ENCODE data around the gene USP6NL.

The USP6NL gene

DNA sequence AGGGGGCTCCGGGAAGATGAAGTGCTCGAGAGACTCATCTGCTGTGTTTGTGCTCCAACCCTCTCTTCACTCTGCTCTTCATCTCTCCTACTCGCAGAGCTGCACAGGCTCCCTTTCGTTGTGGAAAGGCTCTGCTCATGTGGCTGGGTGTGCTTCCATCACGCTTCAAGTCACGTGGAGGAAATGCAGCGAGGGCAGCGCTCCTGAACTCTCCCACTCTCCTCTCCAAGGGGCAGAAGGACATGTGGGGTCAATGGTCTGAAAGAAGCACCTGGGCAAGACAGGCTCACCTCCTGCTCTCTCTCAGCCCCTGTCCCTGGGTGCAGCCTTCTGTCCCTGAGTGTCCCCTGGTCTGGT, 72.6 kb downstream of the USP6NL start:
- in situ Hi-C loops (cut with MboI; ENCODE audit: low sequenced_read_pairs, unreplicated experiment) = no loop called here
- DNase-seq (ENCODE audit: low spot score) = no peak
- TF ChIP-seq, protein P1, sequence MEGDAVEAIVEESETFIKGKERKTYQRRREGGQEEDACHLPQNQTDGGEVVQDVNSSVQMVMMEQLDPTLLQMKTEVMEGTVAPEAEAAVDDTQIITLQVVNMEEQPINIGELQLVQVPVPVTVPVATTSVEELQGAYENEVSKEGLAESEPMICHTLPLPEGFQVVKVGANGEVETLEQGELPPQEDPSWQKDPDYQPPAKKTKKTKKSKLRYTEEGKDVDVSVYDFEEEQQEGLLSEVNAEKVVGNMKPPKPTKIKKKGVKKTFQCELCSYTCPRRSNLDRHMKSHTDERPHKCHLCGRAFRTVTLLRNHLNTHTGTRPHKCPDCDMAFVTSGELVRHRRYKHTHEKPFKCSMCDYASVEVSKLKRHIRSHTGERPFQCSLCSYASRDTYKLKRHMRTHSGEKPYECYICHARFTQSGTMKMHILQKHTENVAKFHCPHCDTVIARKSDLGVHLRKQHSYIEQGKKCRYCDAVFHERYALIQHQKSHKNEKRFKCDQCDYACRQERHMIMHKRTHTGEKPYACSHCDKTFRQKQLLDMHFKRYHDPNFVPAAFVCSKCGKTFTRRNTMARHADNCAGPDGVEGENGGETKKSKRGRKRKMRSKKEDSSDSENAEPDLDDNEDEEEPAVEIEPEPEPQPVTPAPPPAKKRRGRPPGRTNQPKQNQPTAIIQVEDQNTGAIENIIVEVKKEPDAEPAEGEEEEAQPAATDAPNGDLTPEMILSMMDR (IDR thresholded peaks at IDR 0.05; ENCODE audit: borderline replicate concordance, control extremely low read depth, extremely low read depth, insufficient read depth, missing control alignments) = no peak

DNA sequence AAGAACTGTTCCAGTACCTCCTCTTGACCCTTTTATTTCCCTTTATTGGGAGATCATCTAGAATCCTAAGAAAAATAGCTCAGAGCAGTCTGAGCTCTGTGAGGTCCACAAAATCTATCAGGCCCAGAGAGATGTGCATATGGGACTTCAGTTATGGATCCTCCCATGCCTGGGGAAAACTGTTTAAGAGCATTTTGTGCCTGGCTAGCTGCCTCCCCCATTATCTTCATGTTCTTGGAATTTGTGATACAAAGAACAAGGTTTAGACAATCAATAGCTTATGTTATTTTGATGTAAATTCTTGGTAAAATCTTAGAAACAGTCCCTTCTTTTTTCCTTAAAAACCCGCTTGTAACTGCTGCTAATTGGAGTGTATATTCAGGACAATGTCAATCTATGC, 75.2 kb downstream of the USP6NL start:
- in situ Hi-C loops (cut with MboI; ENCODE audit: low sequenced_read_pairs, unreplicated experiment) = no loop called here
- no peak for DNase-seq (ENCODE audit: low spot score)
- TF ChIP-seq, protein P1 (IDR thresholded peaks at IDR 0.05; ENCODE audit: borderline replicate concordance, control extremely low read depth, extremely low read depth, insufficient read depth, missing control alignments) = no peak

- TF ChIP-seq, protein P1 (IDR thresholded peaks at IDR 0.05; ENCODE audit: borderline replicate concordance, control extremely low read depth, extremely low read depth, insufficient read depth, missing control alignments) = no peak
- no peak for DNase-seq (ENCODE audit: low spot score)
- in situ Hi-C loops (cut with MboI; ENCODE audit: low sequenced_read_pairs, unreplicated experiment) = no loop called here
Observed at GRCh38 chr10:11535346-11535959, 76.0 kb downstream of the USP6NL start.

GRCh38 chr10:11533328-11533781, 78.1 kb downstream of the USP6NL start:
- in situ Hi-C loops (cut with MboI; ENCODE audit: low sequenced_read_pairs, unreplicated experiment) = no loop called here
- DNase-seq (ENCODE audit: low spot score) = no peak
- TF ChIP-seq, protein P1 (IDR thresholded peaks at IDR 0.05; ENCODE audit: borderline replicate concordance, control extremely low read depth, extremely low read depth, insufficient read depth, missing control alignments) = no peak

GRCh38 chr10:11532306-11532705, 79.1 kb downstream of the USP6NL start:
- in situ Hi-C loops (cut with MboI; ENCODE audit: low sequenced_read_pairs, unreplicated experiment) = no loop called here
- no peak for DNase-seq (ENCODE audit: low spot score)
- TF ChIP-seq, protein P1 (IDR thresholded peaks at IDR 0.05; ENCODE audit: borderline replicate concordance, control extremely low read depth, extremely low read depth, insufficient read depth, missing control alignments) = no peak

DNA sequence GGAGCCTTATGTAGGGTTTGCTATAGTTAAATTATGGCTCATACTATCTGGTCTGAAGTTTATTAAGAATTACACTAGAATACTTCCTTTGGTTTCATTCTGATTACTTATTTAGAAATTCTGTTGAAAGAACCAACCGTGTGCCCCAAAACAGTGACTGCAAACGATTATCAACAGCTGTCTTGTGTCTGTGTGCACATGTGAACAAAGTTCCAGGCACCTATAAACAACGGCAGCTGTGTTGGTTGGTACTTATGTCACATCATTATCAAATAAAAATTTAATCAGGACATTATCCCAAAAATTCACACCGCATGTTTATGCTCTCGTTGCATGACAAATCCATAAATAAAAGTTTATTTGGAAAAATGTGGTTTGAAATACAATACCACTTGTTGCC, 80.6 kb downstream of the USP6NL start:
- TF ChIP-seq, protein P1 (IDR thresholded peaks at IDR 0.05; ENCODE audit: borderline replicate concordance, control extremely low read depth, extremely low read depth, insufficient read depth, missing control alignments) = no peak

More for the DNA sequence above, 80.6 kb downstream of the USP6NL start:
- DNase-seq (ENCODE audit: low spot score) = no peak
- in situ Hi-C loops (cut with MboI; ENCODE audit: low sequenced_read_pairs, unreplicated experiment) = no loop called here
